Measurements from ENCODE around the gene MTA3. TPM values are rescaled to one million over a fixed set of nuclear protein-coding genes. Genes with fewer than 3 reads are reported as not detected.

The MTA3 gene
- total RNA-seq, 1 donor from 2014 or later, result 117 TPM

DNA sequence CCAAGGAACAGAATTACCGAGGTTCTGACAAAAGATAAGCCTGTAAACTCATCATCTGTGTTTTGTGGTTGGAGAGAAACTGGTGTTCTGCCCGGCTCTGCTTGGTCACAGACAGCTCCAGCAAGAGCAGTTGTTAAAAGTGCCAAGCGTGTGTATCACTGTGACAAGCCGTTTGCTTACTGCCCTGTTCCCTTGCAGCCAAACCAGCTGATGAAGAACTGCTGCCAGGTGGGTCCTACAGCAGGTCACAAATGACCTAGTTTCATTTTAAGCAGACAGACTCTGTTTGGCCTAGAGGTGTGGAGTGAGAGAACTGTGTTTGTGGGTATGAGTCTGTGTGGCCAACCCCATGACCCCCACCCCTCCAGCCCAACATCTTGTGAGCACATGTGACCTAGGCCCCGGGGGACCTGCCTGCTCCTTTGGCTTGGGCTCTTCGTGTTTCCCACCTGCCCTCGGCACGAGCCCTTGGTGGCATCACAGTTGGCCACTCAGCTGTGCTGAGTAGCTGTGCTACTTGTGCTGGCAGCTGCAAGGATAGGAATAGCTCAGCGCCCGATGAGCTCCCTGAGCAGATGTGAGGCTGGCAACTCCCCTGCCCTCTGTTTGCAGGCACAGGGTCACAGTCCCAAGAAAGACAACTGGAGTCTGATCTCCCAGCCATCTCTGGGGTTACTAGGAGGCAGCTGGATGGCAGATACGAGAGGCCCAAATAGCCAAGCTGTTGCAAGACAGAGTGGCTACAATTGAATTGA lies 185.8 kb downstream of the MTA3 start:
- H3K9ac ChIP-seq, result no peak overlapping the region
- peaks cover 16% of the 10 kb centered on the region for H3K4me1 Mint-ChIP-seq
- no peaks in the 10 kb centered on the region for H3K27me3 ChIP-seq
- H3K4me3 ChIP-seq, result no peak overlapping the region
- H3K36me3 Mint-ChIP-seq, result no peaks in the 10 kb centered on the region
- peaks cover 2% of the 10 kb centered on the region for H3K27me3 Mint-ChIP-seq (ENCODE audit: insufficient read depth, low read depth)
- no peak overlapping the region for H3K27ac ChIP-seq
- H3K9me3 Mint-ChIP-seq, result no peaks in the 10 kb centered on the region
- no peaks in the 10 kb centered on the region for H3K36me3 ChIP-seq
- H3F3A ChIP-seq (ENCODE audit: low read depth), result no peaks in the 10 kb centered on the region
- no peak overlapping the region for H3K4me3 Mint-ChIP-seq
- H3K79me2 ChIP-seq (ENCODE audit: low read depth), result no peaks in the 10 kb centered on the region
- no peak overlapping the region for H2AFZ ChIP-seq (replicated peaks)
- H3K27ac Mint-ChIP-seq, result peak overlapping the region; percentile 87
- no peaks in the 10 kb centered on the region for H3K9me3 ChIP-seq (ENCODE audit: low read depth)
- no peaks in the 10 kb centered on the region for H4K20me1 ChIP-seq (ENCODE audit: low read depth)
- TF ChIP-seq EZH2 (IDR thresholded peaks at IDR 0.05) (no peak), EZH2phosphoT487 (IDR thresholded peaks at IDR 0.05) (no peak)
- TF ChIP-seq, protein P1, sequence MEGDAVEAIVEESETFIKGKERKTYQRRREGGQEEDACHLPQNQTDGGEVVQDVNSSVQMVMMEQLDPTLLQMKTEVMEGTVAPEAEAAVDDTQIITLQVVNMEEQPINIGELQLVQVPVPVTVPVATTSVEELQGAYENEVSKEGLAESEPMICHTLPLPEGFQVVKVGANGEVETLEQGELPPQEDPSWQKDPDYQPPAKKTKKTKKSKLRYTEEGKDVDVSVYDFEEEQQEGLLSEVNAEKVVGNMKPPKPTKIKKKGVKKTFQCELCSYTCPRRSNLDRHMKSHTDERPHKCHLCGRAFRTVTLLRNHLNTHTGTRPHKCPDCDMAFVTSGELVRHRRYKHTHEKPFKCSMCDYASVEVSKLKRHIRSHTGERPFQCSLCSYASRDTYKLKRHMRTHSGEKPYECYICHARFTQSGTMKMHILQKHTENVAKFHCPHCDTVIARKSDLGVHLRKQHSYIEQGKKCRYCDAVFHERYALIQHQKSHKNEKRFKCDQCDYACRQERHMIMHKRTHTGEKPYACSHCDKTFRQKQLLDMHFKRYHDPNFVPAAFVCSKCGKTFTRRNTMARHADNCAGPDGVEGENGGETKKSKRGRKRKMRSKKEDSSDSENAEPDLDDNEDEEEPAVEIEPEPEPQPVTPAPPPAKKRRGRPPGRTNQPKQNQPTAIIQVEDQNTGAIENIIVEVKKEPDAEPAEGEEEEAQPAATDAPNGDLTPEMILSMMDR (IDR thresholded peaks at IDR 0.05), result no peak
- DNase-seq (ENCODE audit: low spot score), result no peak
- H3K4me2 ChIP-seq, result no peak overlapping the region
- no peaks in the 10 kb centered on the region for H3K4me1 ChIP-seq

DNA sequence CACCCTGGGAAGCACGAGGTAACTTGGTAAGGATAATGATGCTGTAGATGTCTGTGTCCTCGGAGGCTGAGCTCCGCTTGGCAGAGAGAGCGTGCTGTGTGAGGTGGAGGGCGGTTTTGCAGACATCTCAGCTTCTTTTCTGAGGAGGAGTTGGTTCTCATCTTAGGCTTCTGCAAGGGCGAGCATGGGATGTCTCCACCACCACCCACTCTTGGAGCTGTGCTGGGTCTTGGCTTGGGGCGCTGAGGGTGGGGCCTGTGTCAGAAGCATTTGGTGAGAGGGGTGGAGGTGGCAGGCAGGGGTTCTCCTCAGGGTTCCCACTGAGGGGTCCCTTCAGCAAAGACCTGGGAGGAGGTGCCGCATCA lies 186.3 kb downstream of the MTA3 start:
- Histone ChIP-seq H3K9me3 (ENCODE audit: low read depth) (no peaks in the 10 kb centered on the region), H3K4me2 (no peak overlapping the region), H3K27me3 (no peaks in the 10 kb centered on the region), H3K27ac (no peak overlapping the region), H3K4me3 (no peak overlapping the region), H3K4me1 (no peaks in the 10 kb centered on the region), H3F3A (ENCODE audit: low read depth) (no peaks in the 10 kb centered on the region), H2AFZ (replicated peaks) (no peak overlapping the region), H3K79me2 (ENCODE audit: low read depth) (no peaks in the 10 kb centered on the region), H3K9ac (no peak overlapping the region), H4K20me1 (ENCODE audit: low read depth) (no peaks in the 10 kb centered on the region), H3K36me3 (no peaks in the 10 kb centered on the region)
- peaks cover 2% of the 10 kb centered on the region for H3K27me3 Mint-ChIP-seq (ENCODE audit: insufficient read depth, low read depth)
- H3K36me3 Mint-ChIP-seq, result no peaks in the 10 kb centered on the region
- TF ChIP-seq EZH2 (IDR thresholded peaks at IDR 0.05) (no peak), EZH2phosphoT487 (IDR thresholded peaks at IDR 0.05) (no peak)
- TF ChIP-seq, protein P1 (IDR thresholded peaks at IDR 0.05), result no peak
- H3K4me1 Mint-ChIP-seq, result peaks cover 16% of the 10 kb centered on the region
- H3K9me3 Mint-ChIP-seq, result no peaks in the 10 kb centered on the region
- H3K27ac Mint-ChIP-seq, result peak overlapping the region; percentile 87
- no peak for DNase-seq (ENCODE audit: low spot score)
- H3K4me3 Mint-ChIP-seq, result no peak overlapping the region

DNA sequence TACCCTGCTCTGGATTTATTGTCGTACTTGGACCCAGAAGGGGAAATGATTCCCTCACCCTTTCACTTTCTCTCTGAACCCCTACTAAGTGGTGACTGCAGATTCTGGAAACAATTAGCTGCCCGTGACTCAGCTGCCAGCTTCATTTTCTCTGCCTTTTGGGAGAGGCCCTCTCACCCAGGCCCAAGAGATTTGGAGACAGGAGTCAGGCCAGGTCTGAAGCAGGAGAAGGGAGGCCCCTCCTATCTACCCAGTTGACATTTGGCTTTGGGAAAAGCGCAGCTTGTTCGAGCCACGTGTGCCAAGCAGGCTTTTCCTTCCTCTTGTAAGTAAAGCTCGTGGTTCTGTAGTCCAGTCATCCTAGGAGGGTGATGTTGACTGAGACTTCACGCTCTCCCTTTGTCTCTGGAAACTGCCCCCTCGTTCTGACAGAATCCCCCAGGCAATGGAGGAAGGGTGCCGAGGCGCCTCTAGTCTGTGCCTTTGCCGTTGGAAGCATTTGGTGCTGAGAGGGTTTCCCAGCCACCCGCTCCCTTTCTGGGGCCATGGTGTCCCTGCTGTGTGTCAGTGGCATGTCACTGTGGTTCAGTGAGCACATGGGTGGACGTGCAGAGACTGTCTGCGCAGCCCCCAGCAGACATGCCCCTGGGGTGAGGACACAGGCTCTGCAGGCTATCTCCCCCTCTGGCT lies 186.9 kb downstream of the MTA3 start:
- Mint-ChIP-seq H3K27ac (no peak overlapping the region), H3K9me3 (no peaks in the 10 kb centered on the region), H3K36me3 (no peaks in the 10 kb centered on the region), H3K4me3 (no peak overlapping the region), H3K27me3 (ENCODE audit: insufficient read depth, low read depth) (peaks cover 2% of the 10 kb centered on the region), H3K4me1 (peaks cover 16% of the 10 kb centered on the region)
- TF ChIP-seq EZH2 (IDR thresholded peaks at IDR 0.05), result no peak
- TF ChIP-seq, protein P1 (IDR thresholded peaks at IDR 0.05), result no peak
- TF ChIP-seq EZH2phosphoT487 (IDR thresholded peaks at IDR 0.05), result no peak
- no peaks in the 10 kb centered on the region for H3K27me3 ChIP-seq
- no peaks in the 10 kb centered on the region for H3K9me3 ChIP-seq (ENCODE audit: low read depth)
- no peak overlapping the region for H2AFZ ChIP-seq (replicated peaks)
- H3K79me2 ChIP-seq (ENCODE audit: low read depth), result no peaks in the 10 kb centered on the region
- H3K4me2 ChIP-seq, result no peak overlapping the region
- H3K4me1 ChIP-seq, result no peaks in the 10 kb centered on the region
- no peak overlapping the region for H3K4me3 ChIP-seq
- no peak for DNase-seq (ENCODE audit: low spot score)
- H3F3A ChIP-seq (ENCODE audit: low read depth), result no peaks in the 10 kb centered on the region
- no peak overlapping the region for H3K9ac ChIP-seq
- no peaks in the 10 kb centered on the region for H3K36me3 ChIP-seq
- no peaks in the 10 kb centered on the region for H4K20me1 ChIP-seq (ENCODE audit: low read depth)
- H3K27ac ChIP-seq, result no peak overlapping the region
